ENCODE results near the gene KBTBD7. TPM values are rescaled to one million over a fixed set of nuclear protein-coding genes. Genes with fewer than 3 reads are reported as not detected.

The KBTBD7 gene
- total and polyA plus RNA-seq, 8 donors: 6.9 to 19.2 (median 17.1) TPM

DNA sequence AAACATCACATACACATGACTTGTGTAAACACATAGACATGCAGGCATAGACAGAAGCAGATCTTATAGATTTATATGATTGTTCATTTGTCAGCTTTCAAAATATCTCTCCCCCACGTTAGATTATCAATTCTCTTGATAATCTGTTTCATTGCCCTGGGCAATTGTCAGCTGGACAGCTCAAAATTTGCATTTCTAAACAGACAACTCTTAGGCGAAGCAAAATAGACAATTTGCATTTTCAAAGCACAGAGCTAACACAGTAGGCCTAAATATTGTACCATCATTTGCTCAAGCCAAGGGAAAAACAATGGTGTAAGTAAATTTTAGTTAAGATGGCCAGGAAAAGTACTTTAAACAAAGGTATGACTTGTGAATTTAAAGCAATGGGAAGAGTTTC, 37.7 kb downstream of the KBTBD7 start:
- Histone ChIP-seq H3K4me3 (no peak overlapping the region), H3K27ac (no peak overlapping the region), H3K36me3 (peaks cover 0 to 4% of the 10 kb centered on the region in 2 donors), H3K9me3 (peaks cover 0 to 16% of the 10 kb centered on the region in 2 donors), H3K27me3 (no peaks in the 10 kb centered on the region), H3K4me1 (no peaks in the 10 kb centered on the region)
- TF ChIP-seq CTCF (IDR thresholded peaks at IDR 0.05): no peak
- intact Hi-C loops (cut with DNase I): no loop called here
- no peak for DNase-seq
- ATAC-seq: no peak

GRCh38 chr13:41154042-41154441, 40.3 kb downstream of the KBTBD7 start:
- DNase-seq (no peak), ATAC-seq (no peak)
- intact Hi-C loops (cut with DNase I): no loop called here
- H3K9me3 ChIP-seq: peaks cover 0 to 41% of the 10 kb centered on the region in 2 donors
- peaks cover 0 to 4% of the 10 kb centered on the region in 2 donors for H3K36me3 ChIP-seq
- H3K4me3 ChIP-seq: no peak overlapping the region
- TF ChIP-seq CTCF (IDR thresholded peaks at IDR 0.05): no peak
- no peaks in the 10 kb centered on the region for H3K4me1 ChIP-seq
- no peak overlapping the region for H3K27ac ChIP-seq
- no peaks in the 10 kb centered on the region for H3K27me3 ChIP-seq

- Histone ChIP-seq H3K27ac (no peak overlapping the region), H3K36me3 (peaks cover 0 to 4% of the 10 kb centered on the region in 2 donors), H3K27me3 (no peaks in the 10 kb centered on the region), H3K4me3 (no peak overlapping the region), H3K4me1 (no peaks in the 10 kb centered on the region), H3K9me3 (peaks cover 5 to 61% of the 10 kb centered on the region in 2 donors)
- no peak for TF ChIP-seq CTCF (IDR thresholded peaks at IDR 0.05)
- DNase-seq (no peak), ATAC-seq (no peak)
- intact Hi-C loops (cut with DNase I): no loop called here
Measured at GRCh38 chr13:41152005-41152404, 42.4 kb downstream of the KBTBD7 start.

DNA sequence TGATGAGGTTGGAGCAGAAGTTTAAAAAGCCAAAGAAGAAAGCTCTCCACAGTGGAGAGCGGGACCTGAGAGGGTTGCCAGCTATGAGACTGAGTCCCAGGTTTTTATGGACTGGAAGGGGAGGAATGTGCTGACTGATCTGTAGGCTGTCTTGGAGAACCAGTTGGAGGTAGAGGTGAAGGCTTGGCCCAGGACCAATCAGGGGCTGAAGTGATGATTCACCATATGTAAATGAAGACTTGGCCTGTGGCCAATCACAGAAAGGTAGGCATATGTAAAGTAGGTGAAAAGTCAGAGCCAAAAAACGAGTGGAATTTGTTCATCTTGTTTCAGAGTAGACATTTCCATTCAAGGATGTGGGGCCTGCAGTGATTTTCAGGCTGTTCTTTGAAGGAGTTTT, 44.3 kb downstream of the KBTBD7 start:
- no peaks in the 10 kb centered on the region for H3K4me1 ChIP-seq
- H3K4me3 ChIP-seq: no peak overlapping the region
- no peaks in the 10 kb centered on the region for H3K27me3 ChIP-seq
- TF ChIP-seq CTCF (IDR thresholded peaks at IDR 0.05): no peak
- peaks cover 0 to 4% of the 10 kb centered on the region in 2 donors for H3K36me3 ChIP-seq
- DNase-seq (no peak), ATAC-seq (no peak)
- peaks cover 5 to 75% of the 10 kb centered on the region in 2 donors for H3K9me3 ChIP-seq
- intact Hi-C loops (cut with DNase I): no loop called here
- no peak overlapping the region for H3K27ac ChIP-seq

DNA sequence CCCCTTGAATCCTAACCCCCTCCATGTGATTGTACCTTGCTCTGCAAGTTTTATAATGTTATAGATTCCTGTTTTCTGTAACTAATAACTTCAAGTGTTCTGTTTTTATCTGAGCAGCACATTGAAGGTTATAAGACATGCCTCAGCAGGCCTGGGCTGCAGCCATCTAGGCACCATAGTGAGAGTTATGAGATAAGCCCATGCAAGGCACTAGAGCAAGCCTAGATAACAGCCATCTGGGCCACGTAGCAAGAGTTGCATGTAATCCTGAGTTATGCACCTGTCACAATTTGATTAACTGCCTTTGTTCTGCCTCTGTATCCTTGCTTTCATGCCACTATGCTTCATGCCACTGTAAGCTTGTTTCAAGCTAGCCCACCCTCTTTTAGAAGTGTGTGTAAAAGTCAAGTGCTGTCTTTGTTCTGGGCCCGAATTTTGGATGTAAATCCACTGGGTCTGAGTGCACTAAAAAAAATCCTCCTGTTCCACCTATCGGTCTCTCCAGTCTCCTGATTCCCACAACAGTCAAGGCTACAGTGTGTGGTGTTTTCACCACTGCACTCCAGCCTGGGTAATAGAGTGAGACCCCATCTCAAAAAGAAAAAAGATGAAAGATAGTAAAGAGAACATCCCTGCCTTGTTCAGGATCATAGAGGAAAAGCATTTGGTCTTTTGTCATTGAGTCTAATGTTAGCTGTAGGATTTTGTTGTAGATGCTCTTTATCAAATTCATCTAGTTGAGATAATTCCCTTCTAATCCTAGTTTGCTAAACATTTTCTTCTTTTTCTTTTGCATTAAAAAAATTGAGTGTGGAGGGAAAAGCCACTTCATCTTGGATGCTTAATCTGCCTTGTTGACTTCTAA, 45.7 kb downstream of the KBTBD7 start:
- Histone ChIP-seq H3K9me3 (peaks cover 5 to 75% of the 10 kb centered on the region in 2 donors), H3K27me3 (no peaks in the 10 kb centered on the region), H3K36me3 (peaks cover 0 to 4% of the 10 kb centered on the region in 2 donors), H3K27ac (no peak overlapping the region), H3K4me3 (no peak overlapping the region), H3K4me1 (no peaks in the 10 kb centered on the region)
- intact Hi-C loops (cut with DNase I): no loop called here
- DNase-seq: no peak
- no peak for TF ChIP-seq CTCF (IDR thresholded peaks at IDR 0.05)
- no peak for ATAC-seq

All from left lung (tissue), 10 donors.